Measurements from ENCODE around the gene OPRM1. TPM values are rescaled to one million over a fixed set of nuclear protein-coding genes. Genes with fewer than 3 reads are reported as not detected.

OPRM1 gene
- total and polyA plus RNA-seq, 2 donors from 2014 or later = not detected

- TF ChIP-seq CTCF (IDR thresholded peaks at IDR 0.05; ENCODE audit: borderline replicate concordance, extremely low read depth, insufficient read depth) = no peak
- no peak overlapping the region for H3K27ac ChIP-seq (ENCODE audit: low read depth in 2 of 2, low read length in 2 of 2)
- H3K9me3 ChIP-seq (ENCODE audit: control insufficient read depth in 2 of 3, insufficient read depth in 1 of 3, low read length in 3 of 3) = no peaks in the 10 kb centered on the region
- H3K4me1 ChIP-seq (ENCODE audit: control insufficient read depth in 2 of 3, insufficient read depth in 2 of 3, low read depth in 1 of 3, low read length in 3 of 3) = peaks cover 0 to 10% (median 3%) of the 10 kb centered on the region in 3 donors
- no peaks in the 10 kb centered on the region for H3K27me3 ChIP-seq (ENCODE audit: control insufficient read depth, insufficient read depth, low read length)
- DNase-seq (no peak), FAIRE-seq (no peak)
- no peak overlapping the region for H3K9ac ChIP-seq (ENCODE audit: low read length in 3 of 3)
- no peak overlapping the region for H3K4me3 ChIP-seq (ENCODE audit: low read length in 3 of 3)
- H3K36me3 ChIP-seq (ENCODE audit: control insufficient read depth in 2 of 3, insufficient read depth in 3 of 3, low read length in 3 of 3) = no peaks in the 10 kb centered on the region
- intact Hi-C loops (cut with DNase I) = no loop called here
These were observed 250.9 kb downstream of the OPRM1 start for GRCh38 chr6:154289818-154290508.

- DNase-seq (no peak), FAIRE-seq (no peak)
- H3K4me1 ChIP-seq (ENCODE audit: control insufficient read depth in 2 of 3, insufficient read depth in 2 of 3, low read depth in 1 of 3, low read length in 3 of 3) = peaks cover 0 to 10% (median 3%) of the 10 kb centered on the region in 3 donors
- H3K4me3 ChIP-seq (ENCODE audit: low read length in 3 of 3) = no peak overlapping the region
- intact Hi-C loops (cut with DNase I) = no loop called here
- H3K36me3 ChIP-seq (ENCODE audit: control insufficient read depth in 2 of 3, insufficient read depth in 3 of 3, low read length in 3 of 3) = no peaks in the 10 kb centered on the region
- TF ChIP-seq CTCF (IDR thresholded peaks at IDR 0.05; ENCODE audit: borderline replicate concordance, extremely low read depth, insufficient read depth) = no peak
- H3K9ac ChIP-seq (ENCODE audit: low read length in 3 of 3) = no peak overlapping the region
- H3K27ac ChIP-seq (ENCODE audit: low read depth in 2 of 2, low read length in 2 of 2) = no peak overlapping the region
- H3K9me3 ChIP-seq (ENCODE audit: control insufficient read depth in 2 of 3, insufficient read depth in 1 of 3, low read length in 3 of 3) = no peaks in the 10 kb centered on the region
- H3K27me3 ChIP-seq (ENCODE audit: control insufficient read depth, insufficient read depth, low read length) = no peaks in the 10 kb centered on the region
These were observed 253.0 kb downstream of the OPRM1 start for GRCh38 chr6:154292066-154292465.

- peaks cover 3 to 17% (median 3%) of the 10 kb centered on the region in 3 donors for H3K4me1 ChIP-seq (ENCODE audit: control insufficient read depth in 2 of 3, insufficient read depth in 2 of 3, low read depth in 1 of 3, low read length in 3 of 3)
- no peaks in the 10 kb centered on the region for H3K9me3 ChIP-seq (ENCODE audit: control insufficient read depth in 2 of 3, insufficient read depth in 1 of 3, low read length in 3 of 3)
- TF ChIP-seq CTCF (IDR thresholded peaks at IDR 0.05; ENCODE audit: borderline replicate concordance, extremely low read depth, insufficient read depth) = no peak
- FAIRE-seq (peak; percentile 21), DNase-seq (peak in 2 of 5 donors; percentile 46 to 58)
- no peaks in the 10 kb centered on the region for H3K27me3 ChIP-seq (ENCODE audit: control insufficient read depth, insufficient read depth, low read length)
- no peak overlapping the region for H3K9ac ChIP-seq (ENCODE audit: low read length in 3 of 3)
- H3K4me3 ChIP-seq (ENCODE audit: low read length in 3 of 3) = no peak overlapping the region
- intact Hi-C loops (cut with DNase I) = no loop called here
- H3K36me3 ChIP-seq (ENCODE audit: control insufficient read depth in 2 of 3, insufficient read depth in 3 of 3, low read length in 3 of 3) = no peaks in the 10 kb centered on the region
- peak overlapping the region; percentile 14 to 35 for H3K27ac ChIP-seq (ENCODE audit: low read depth in 2 of 2, low read length in 2 of 2)
These were observed 253.9 kb downstream of the OPRM1 start for GRCh38 chr6:154292855-154293519.
